Measurements from ENCODE around the gene ROBO1.

- TF ChIP-seq ARNT (IDR thresholded peaks at IDR 0.05) = no peak
- TF ChIP-seq FOXM1 (IDR thresholded peaks at IDR 0.05; ENCODE audit: borderline replicate concordance) = no peak
- TF ChIP-seq ZNF384 (IDR thresholded peaks at IDR 0.05) = no peak
- no peak for TF ChIP-seq FOXA1 (IDR thresholded peaks at IDR 0.05)
- no peak for TF ChIP-seq NFRKB (IDR thresholded peaks at IDR 0.05)
Observed at GRCh38 chr3:79204351-79204750, 563.4 kb downstream of the ROBO1 start.
